WTC11 (cell line): Measurements from ENCODE around the gene FCHSD2. TPM values are rescaled to one million over a fixed set of nuclear protein-coding genes. Genes with fewer than 3 reads are reported as not detected.

Experiments used
- ATAC-seq: fragments of 200-7000 bp; cut with Tn5 transposase; 2 replicates; pipeline ENCODE4 v1.10.0; 2021; ENCODE audit warnings: mild to moderate bottlenecking, moderate library complexity
- CTCF ChIA-PET: fragments of 300-600 bp; sonication (Branson Sonifier 250); formaldehyde crosslinking; loops from one replicate; lab custom pipeline; 2021; ENCODE audit warnings: antibody characterized with exemption; lab: Charles Lee
- POLR2A ChIA-PET: fragments of 350-600 bp; sonication (Branson Sonifier 250); formaldehyde crosslinking; loops from one replicate; lab custom pipeline; 2021; ENCODE audit warnings: antibody characterized with exemption; lab: Charles Lee
- DNase-seq: peaks from one replicate; pipeline ENCODE4 v3.0.0; 2021; ENCODE audit warnings: low spot score
- H3K27ac Mint-ChIP-seq: 2 replicates; pipeline ENCODE4 v1.8.0; 2021; ENCODE audit warnings: mixed read lengths
- H3K27me3 Mint-ChIP-seq: 2 replicates; pipeline ENCODE4 v1.8.0; 2021; ENCODE audit warnings: low read depth, mild to moderate bottlenecking, moderate library complexity, mixed read lengths
- H3K36me3 Mint-ChIP-seq: 2 replicates; pipeline ENCODE4 v1.8.0; 2021; ENCODE audit warnings: mixed read lengths
- H3K4me1 Mint-ChIP-seq: 2 replicates; pipeline ENCODE4 v1.8.0; 2022; ENCODE audit warnings: mixed read lengths
- H3K4me3 Mint-ChIP-seq: 2 replicates; pipeline ENCODE4 v1.8.0; 2021; ENCODE audit warnings: mild to moderate bottlenecking, moderate library complexity, mixed read lengths
- H3K9me3 Mint-ChIP-seq: 2 replicates; pipeline ENCODE4 v1.8.0; 2021; ENCODE audit warnings: mixed read lengths
- ATF2 ChIP-seq: sonication (generic); formaldehyde crosslinking; IDR thresholded peaks from 2 replicates; pipeline ENCODE4 v1.8.1; 2022; ENCODE audit warnings: low read depth, missing genetic modification reagents, borderline replicate concordance
- ERG ChIP-seq: fragments of 250-450 bp; sonication (Bioruptor Pico); IDR thresholded peaks from 2 replicates; pipeline ENCODE4 v1.8.0; 2021; ENCODE audit warnings: mild to moderate bottlenecking
- GTF2I ChIP-seq: fragments of 250-450 bp; sonication (Bioruptor Pico); conservative IDR thresholded peaks from 2 replicates; pipeline ENCODE4 v1.4.0; 2021; ENCODE audit warnings: mild to moderate bottlenecking
- HMGA2 ChIP-seq: fragments of 250-450 bp; sonication (Bioruptor Pico); IDR thresholded peaks from 2 replicates; pipeline ENCODE4 v1.4.0; 2021; ENCODE audit warnings: mild to moderate bottlenecking, moderate library complexity
- JAZF1 ChIP-seq: fragments of 250-450 bp; sonication (Bioruptor Pico); IDR thresholded peaks from 2 replicates; pipeline ENCODE4 v1.9.0; 2021; ENCODE audit warnings: moderate library complexity, mild to moderate bottlenecking, inconsistent platforms
- MLX ChIP-seq: sonication (generic); formaldehyde crosslinking; IDR thresholded peaks from 2 replicates; pipeline ENCODE4 v1.8.1; 2023; ENCODE audit warnings: mild to moderate bottlenecking, missing genetic modification reagents, moderate library complexity
- RORB ChIP-seq: fragments of 250-450 bp; sonication (Bioruptor Pico); IDR thresholded peaks from 2 replicates; pipeline ENCODE4 v1.9.0; 2021; ENCODE audit warnings: mild to moderate bottlenecking
- SMAD3 ChIP-seq: sonication (generic); formaldehyde crosslinking; IDR thresholded peaks from 2 replicates; pipeline ENCODE4 v1.8.0; 2022; ENCODE audit warnings: missing genetic modification reagents, mild to moderate bottlenecking, borderline replicate concordance
- TEAD1 ChIP-seq: sonication (generic); formaldehyde crosslinking; IDR thresholded peaks from 2 replicates; pipeline ENCODE4 v1.8.0; 2022; ENCODE audit warnings: mild to moderate bottlenecking, missing genetic modification reagents
- ZBTB21 ChIP-seq: sonication (generic); formaldehyde crosslinking; IDR thresholded peaks from 2 replicates; pipeline ENCODE4 v1.8.1; 2023; ENCODE audit warnings: mild to moderate bottlenecking, missing genetic modification reagents, borderline replicate concordance
- ZNF138 ChIP-seq: sonication (generic); formaldehyde crosslinking; conservative IDR thresholded peaks from 2 replicates; pipeline ENCODE4 v1.8.1; 2022; ENCODE audit warnings: mild to moderate bottlenecking, moderate library complexity, missing genetic modification reagents
- ZNF263 ChIP-seq: sonication (generic); formaldehyde crosslinking; IDR thresholded peaks from 2 replicates; pipeline ENCODE4 v1.8.1; 2022; ENCODE audit warnings: low read depth, mild to moderate bottlenecking, moderate library complexity, missing genetic modification reagents
- ZNF317 ChIP-seq: sonication (generic); formaldehyde crosslinking; IDR thresholded peaks from 2 replicates; pipeline ENCODE4 v1.8.1; 2023; ENCODE audit warnings: low read depth, mild to moderate bottlenecking, moderate library complexity, missing genetic modification reagents, borderline replicate concordance
- ZNF416 ChIP-seq: fragments of 250-450 bp; sonication (Bioruptor Pico); IDR thresholded peaks from 2 replicates; pipeline ENCODE4 v1.9.0; 2021; ENCODE audit warnings: mild to moderate bottlenecking, inconsistent platforms
- ZNF671 ChIP-seq: fragments of 250-450 bp; sonication (Bioruptor Pico); IDR thresholded peaks from 2 replicates; pipeline ENCODE4 v1.8.0; 2021; ENCODE audit warnings: mild to moderate bottlenecking
- ZSCAN18 ChIP-seq: fragments of 250-450 bp; sonication (Bioruptor Pico); IDR thresholded peaks from 2 replicates; pipeline ENCODE4 v2.1.2; 2022; ENCODE audit warnings: mild to moderate bottlenecking, moderate library complexity
- total RNA-seq: library from RNA; stranded (reverse); gene quantifications from 3 replicates; pipeline ENCODE4 v1.2.3, GENCODE V29; 2021
- TF ChIP-seq, protein P1 (sequence below): sonication (generic); formaldehyde crosslinking; IDR thresholded peaks from 2 replicates; pipeline ENCODE4 v1.8.1; 2022; ENCODE audit warnings: mild to moderate bottlenecking, missing genetic modification reagents, moderate library complexity, borderline replicate concordance
- TF ChIP-seq, protein P2 (sequence below): fragments of 250-450 bp; sonication (Bioruptor Pico); IDR thresholded peaks from 2 replicates; pipeline ENCODE4 v1.9.0; 2021; ENCODE audit warnings: mild to moderate bottlenecking

The FCHSD2 gene
- total RNA-seq, 1 experiment from 2014 or later = 10.1 TPM

- no peak for TF ChIP-seq RORB (CRISPR knock-in tag)
- TF ChIP-seq ZNF671 (CRISPR knock-in tag) = no peak
- no peak for TF ChIP-seq SMAD3 (CRISPR knock-in tag)
- no peak for TF ChIP-seq HMGA2
These were observed 203.1 kb downstream of the FCHSD2 start (continued) for GRCh38 chr11:72939031-72939430.

DNA sequence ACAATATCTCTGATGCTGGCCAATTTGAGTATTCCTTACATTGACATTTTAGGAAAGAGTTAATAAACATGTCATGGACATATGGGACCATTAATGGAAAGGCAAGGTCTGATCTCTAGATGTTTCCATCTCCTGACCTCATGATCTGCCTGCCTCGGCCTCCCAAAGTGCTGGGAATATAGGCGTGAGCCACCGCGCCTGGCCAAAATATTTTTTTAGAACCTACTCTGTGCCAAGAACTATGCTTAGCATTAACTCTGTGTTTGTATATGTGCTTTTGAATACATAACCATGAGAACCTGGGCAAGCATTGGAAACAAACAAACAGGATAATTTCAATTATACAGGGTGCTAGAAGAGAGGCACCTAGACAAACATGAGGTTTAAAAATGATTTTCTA is 204.7 kb downstream of the FCHSD2 start:
- no peak for TF ChIP-seq ZNF138
- TF ChIP-seq TEAD1 (CRISPR knock-in tag) = no peak
- no peak for TF ChIP-seq ERG (CRISPR knock-in tag)
- TF ChIP-seq JAZF1 (CRISPR knock-in tag) = no peak
- no peak for TF ChIP-seq ZNF416 (CRISPR knock-in tag)
- TF ChIP-seq ZNF317 (CRISPR knock-in tag) = no peak
- TF ChIP-seq, protein P1, sequence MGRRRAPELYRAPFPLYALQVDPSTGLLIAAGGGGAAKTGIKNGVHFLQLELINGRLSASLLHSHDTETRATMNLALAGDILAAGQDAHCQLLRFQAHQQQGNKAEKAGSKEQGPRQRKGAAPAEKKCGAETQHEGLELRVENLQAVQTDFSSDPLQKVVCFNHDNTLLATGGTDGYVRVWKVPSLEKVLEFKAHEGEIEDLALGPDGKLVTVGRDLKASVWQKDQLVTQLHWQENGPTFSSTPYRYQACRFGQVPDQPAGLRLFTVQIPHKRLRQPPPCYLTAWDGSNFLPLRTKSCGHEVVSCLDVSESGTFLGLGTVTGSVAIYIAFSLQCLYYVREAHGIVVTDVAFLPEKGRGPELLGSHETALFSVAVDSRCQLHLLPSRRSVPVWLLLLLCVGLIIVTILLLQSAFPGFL (CRISPR knock-in tag) = no peak
- TF ChIP-seq ATF2 (CRISPR knock-in tag) = no peak
- TF ChIP-seq GTF2I (CRISPR knock-in tag) = no peak
- TF ChIP-seq ZNF263 (CRISPR knock-in tag) = no peak
- no peak for TF ChIP-seq ZBTB21 (CRISPR knock-in tag)
- TF ChIP-seq MLX (CRISPR knock-in tag) = no peak
- TF ChIP-seq, protein P2, sequence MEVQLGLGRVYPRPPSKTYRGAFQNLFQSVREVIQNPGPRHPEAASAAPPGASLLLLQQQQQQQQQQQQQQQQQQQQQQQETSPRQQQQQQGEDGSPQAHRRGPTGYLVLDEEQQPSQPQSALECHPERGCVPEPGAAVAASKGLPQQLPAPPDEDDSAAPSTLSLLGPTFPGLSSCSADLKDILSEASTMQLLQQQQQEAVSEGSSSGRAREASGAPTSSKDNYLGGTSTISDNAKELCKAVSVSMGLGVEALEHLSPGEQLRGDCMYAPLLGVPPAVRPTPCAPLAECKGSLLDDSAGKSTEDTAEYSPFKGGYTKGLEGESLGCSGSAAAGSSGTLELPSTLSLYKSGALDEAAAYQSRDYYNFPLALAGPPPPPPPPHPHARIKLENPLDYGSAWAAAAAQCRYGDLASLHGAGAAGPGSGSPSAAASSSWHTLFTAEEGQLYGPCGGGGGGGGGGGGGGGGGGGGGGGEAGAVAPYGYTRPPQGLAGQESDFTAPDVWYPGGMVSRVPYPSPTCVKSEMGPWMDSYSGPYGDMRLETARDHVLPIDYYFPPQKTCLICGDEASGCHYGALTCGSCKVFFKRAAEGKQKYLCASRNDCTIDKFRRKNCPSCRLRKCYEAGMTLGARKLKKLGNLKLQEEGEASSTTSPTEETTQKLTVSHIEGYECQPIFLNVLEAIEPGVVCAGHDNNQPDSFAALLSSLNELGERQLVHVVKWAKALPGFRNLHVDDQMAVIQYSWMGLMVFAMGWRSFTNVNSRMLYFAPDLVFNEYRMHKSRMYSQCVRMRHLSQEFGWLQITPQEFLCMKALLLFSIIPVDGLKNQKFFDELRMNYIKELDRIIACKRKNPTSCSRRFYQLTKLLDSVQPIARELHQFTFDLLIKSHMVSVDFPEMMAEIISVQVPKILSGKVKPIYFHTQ (CRISPR knock-in tag) = no peak
- TF ChIP-seq ZSCAN18 = no peak
- no peaks in the 10 kb centered on the region for H3K36me3 Mint-ChIP-seq
- H3K27ac Mint-ChIP-seq = no peak overlapping the region
- DNase-seq = no peak
- no peak overlapping the region for H3K4me3 Mint-ChIP-seq
- no peak for ATAC-seq
- ChIA-PET POLR2A (no interaction called here), CTCF (interaction anchor here (1.0 kb wide), 1 partner anchor 240 kb away, joined by 3 read pairs; no protein-coding TSS in a partner anchor)
- H3K27me3 Mint-ChIP-seq = no peaks in the 10 kb centered on the region
- no peaks in the 10 kb centered on the region for H3K4me1 Mint-ChIP-seq
- peaks cover 3% of the 10 kb centered on the region; the same call in 1 of the 2 replicates for H3K9me3 Mint-ChIP-seq
